Measurements from ENCODE around the gene RANBP1. TPM values are rescaled to one million over a fixed set of nuclear protein-coding genes. Genes with fewer than 3 reads are reported as not detected.

The RANBP1 gene
- total RNA-seq, 1 experiment from 2014 or later: 168 TPM

GRCh38 chr22:20171288-20172140, 55.6 kb downstream of the RANBP1 start:
- TF ChIP-seq CTCF (conservative IDR thresholded peaks at IDR 0.05) (no peak), EZH2 (IDR thresholded peaks at IDR 0.05; ENCODE audit: low read depth) (no peak)
- no peak for DNase-seq
- ChIA-PET CTCF (no interaction called here), POLR2A (ENCODE audit: unreplicated experiment) (no interaction called here)
- no peak overlapping the region for H2AFZ ChIP-seq
- H3K79me2 ChIP-seq (ENCODE audit: low read depth): no peaks in the 10 kb centered on the region
- H3K9me3 ChIP-seq (ENCODE audit: insufficient read depth, low read depth): no peaks in the 10 kb centered on the region
- no peaks in the 10 kb centered on the region for H4K20me1 ChIP-seq (ENCODE audit: insufficient read depth)
- no TSS peak for BruUV-seq (replicated peaks)
- H3F3A ChIP-seq (ENCODE audit: insufficient read depth, low read depth): no peaks in the 10 kb centered on the region
- no peaks in the 10 kb centered on the region for H3K36me3 ChIP-seq (ENCODE audit: low read depth)
- intact Hi-C loops (cut with micrococcal nuclease; ENCODE audit: unreplicated experiment): no loop called here
- H3K4me3 ChIP-seq: no peak overlapping the region
- H3K27ac ChIP-seq: no peak overlapping the region
- H3K4me2 ChIP-seq: no peak overlapping the region
- peaks cover 22% of the 10 kb centered on the region for H3K27me3 ChIP-seq (ENCODE audit: insufficient read depth, low read depth)
- H3K9me2 ChIP-seq (ENCODE audit: insufficient read depth): no peaks in the 10 kb centered on the region
- no peaks in the 10 kb centered on the region for H3K4me1 ChIP-seq (replicated peaks; ENCODE audit: insufficient read depth)

- CTCF ChIA-PET: no interaction called here
- intact Hi-C loops (cut with micrococcal nuclease; ENCODE audit: unreplicated experiment): no loop called here
- peaks cover 18% of the 10 kb centered on the region for H3K27me3 ChIP-seq (ENCODE audit: insufficient read depth, low read depth)
- no peaks in the 10 kb centered on the region for H3K9me3 ChIP-seq (ENCODE audit: insufficient read depth, low read depth)
- DNase-seq: no peak
- no peaks in the 10 kb centered on the region for H3K4me1 ChIP-seq (replicated peaks; ENCODE audit: insufficient read depth)
- no peak overlapping the region for H3K4me2 ChIP-seq
- no peaks in the 10 kb centered on the region for H3K36me3 ChIP-seq (ENCODE audit: low read depth)
- no TSS peak for BruUV-seq (replicated peaks)
- H2AFZ ChIP-seq: no peak overlapping the region
- no peaks in the 10 kb centered on the region for H4K20me1 ChIP-seq (ENCODE audit: insufficient read depth)
- no peak overlapping the region for H3K27ac ChIP-seq
- TF ChIP-seq EZH2 (IDR thresholded peaks at IDR 0.05; ENCODE audit: low read depth) (no peak), CTCF (conservative IDR thresholded peaks at IDR 0.05) (no peak)
- H3K4me3 ChIP-seq: no peak overlapping the region
- POLR2A ChIA-PET (ENCODE audit: unreplicated experiment): no interaction called here
- no peaks in the 10 kb centered on the region for H3K9me2 ChIP-seq (ENCODE audit: insufficient read depth)
- no peaks in the 10 kb centered on the region for H3F3A ChIP-seq (ENCODE audit: insufficient read depth, low read depth)
- H3K79me2 ChIP-seq (ENCODE audit: low read depth): no peaks in the 10 kb centered on the region
These were observed 56.3 kb downstream of the RANBP1 start for GRCh38 chr22:20172141-20172613.

- H3K9me3 ChIP-seq (ENCODE audit: insufficient read depth, low read depth): no peaks in the 10 kb centered on the region
- no peak for DNase-seq
- H3K9me2 ChIP-seq (ENCODE audit: insufficient read depth): no peaks in the 10 kb centered on the region
- no peak overlapping the region for H3K4me3 ChIP-seq
- no peaks in the 10 kb centered on the region for H3F3A ChIP-seq (ENCODE audit: insufficient read depth, low read depth)
- no peak overlapping the region for H2AFZ ChIP-seq
- no peaks in the 10 kb centered on the region for H3K79me2 ChIP-seq (ENCODE audit: low read depth)
- no peaks in the 10 kb centered on the region for H3K36me3 ChIP-seq (ENCODE audit: low read depth)
- no peak overlapping the region for H3K27ac ChIP-seq
- H4K20me1 ChIP-seq (ENCODE audit: insufficient read depth): no peaks in the 10 kb centered on the region
- intact Hi-C loops (cut with micrococcal nuclease; ENCODE audit: unreplicated experiment): no loop called here
- POLR2A ChIA-PET (ENCODE audit: unreplicated experiment): interaction anchor here (0.7 kb wide), 1 partner anchor 1045 kb away, joined by 5 read pairs; no protein-coding TSS in a partner anchor
- TF ChIP-seq EZH2 (IDR thresholded peaks at IDR 0.05; ENCODE audit: low read depth) (no peak), CTCF (conservative IDR thresholded peaks at IDR 0.05) (no peak)
- peaks cover 19% of the 10 kb centered on the region for H3K27me3 ChIP-seq (ENCODE audit: insufficient read depth, low read depth)
- H3K4me1 ChIP-seq (replicated peaks; ENCODE audit: insufficient read depth): no peaks in the 10 kb centered on the region
- CTCF ChIA-PET: no interaction called here
- H3K4me2 ChIP-seq: no peak overlapping the region
- BruUV-seq (replicated peaks): no TSS peak
These were observed 57.3 kb downstream of the RANBP1 start for GRCh38 chr22:20173246-20173645.
